K562 (cell line): ENCODE results near the gene KBTBD12. TPM values are rescaled to one million over a fixed set of nuclear protein-coding genes. Genes with fewer than 3 reads are reported as not detected.

Experiments used
- ATAC-seq: fragments of 200-7000 bp; cut with Tn5 transposase; 3 replicates; pipeline ENCODE4 v1.9.1; 2020; ENCODE audit warnings: moderate library complexity
- BruUV-seq: library from RNA; stranded (reverse); fragments of 400-500 nt; replicated peaks from 2 replicates; lab custom pipeline; 2021; lab: Mats Ljungman, UMichigan
- CTCF ChIA-PET: fragments of 300-600 bp; formaldehyde crosslinking; extraction: SDS; loops from one replicate; lab custom pipeline; 2021; ENCODE audit warnings: low intra/inter-chr PET ratio; lab: Yijun Ruan, JAX
- POLR2A ChIA-PET: fragments of 300-600, 350-650 bp; sonication (Branson Sonifier 250); formaldehyde crosslinking; extraction: SDS; loops from one replicate; lab custom pipeline; 2021; ENCODE audit warnings: antibody characterized with exemption, inconsistent platforms; lab: Yijun Ruan, JAX
- DNase-seq, 4 experiments: peaks; one replicate each; pipeline versions ENCODE4 v3.0.0 to v3.0.0-alpha.2; 2011 to 2018; ENCODE audit warnings: low spot score in 3 of 4, mixed read lengths in 3 of 4; ENCODE audit errors: extremely low read depth in 1 of 4
- FAIRE-seq: peaks from 2 replicates; lab custom pipeline; 2011; peaks lifted over from hg19 to GRCh38; lab: Jason Lieb, UNC
- H2AFZ ChIP-seq: 2 replicates; pipeline ENCODE4 v1.6.0; 2011; ENCODE audit warnings: low read depth, low read length, control low read depth, inconsistent platforms
- H3K27ac ChIP-seq: fragments of 200-600 bp; 3 replicates; pipeline ENCODE4 v1.8.0; 2011; ENCODE audit warnings: low read depth, mild to moderate bottlenecking, control low read depth, inconsistent platforms, low read length, moderate library complexity, mixed read lengths; ENCODE audit errors: extremely low read depth
- H3K27me3 ChIP-seq, 2 experiments: fragments of 300-600 bp in 1 of 2; 2 replicates in 1 of 2; 3 replicates in 1 of 2; pipeline versions ENCODE4 v1.6.0 to v1.8.0; 2011; ENCODE audit warnings: inconsistent platforms in 2 of 2, low read length in 2 of 2, mild to moderate bottlenecking in 1 of 2, mixed read lengths in 1 of 2, moderate library complexity in 1 of 2; ENCODE audit not compliant: control insufficient read depth in 2 of 2, insufficient read depth in 2 of 2
- H3K36me3 ChIP-seq: fragments of 300-600 bp; 3 replicates; pipeline ENCODE4 v1.8.0; 2011; ENCODE audit warnings: mild to moderate bottlenecking, low read length, inconsistent platforms; ENCODE audit not compliant: control insufficient read depth, insufficient read depth
- H3K4me1 ChIP-seq, 2 experiments: fragments of 200-600 bp in 1 of 2; replicated peaks in 1 of 2; 2 replicates in 1 of 2; 3 replicates in 1 of 2; pipeline versions ENCODE4 v1.5.1 to v1.8.0; 2011; ENCODE audit warnings: inconsistent platforms in 2 of 2, low read length in 2 of 2, mild to moderate bottlenecking in 1 of 2, mixed read lengths in 1 of 2, moderate library complexity in 1 of 2; ENCODE audit not compliant: control insufficient read depth in 2 of 2, insufficient read depth in 2 of 2
- H3K4me2 ChIP-seq: 2 replicates; pipeline ENCODE4 v1.6.1; 2011; ENCODE audit warnings: low read length, control low read depth, inconsistent platforms, mixed read lengths; ENCODE audit not compliant: insufficient read depth
- H3K4me3 ChIP-seq: fragments of 200-600 bp; sonication (generic), shearing (Covaris generic); 2 replicates; pipeline ENCODE4 v1.5.1; 2016; ENCODE audit warnings: control low read depth, inconsistent platforms
- H3K79me2 ChIP-seq: fragments of 200-600 bp; 3 replicates; pipeline ENCODE4 v1.8.0; 2011; ENCODE audit warnings: low read length, inconsistent platforms; ENCODE audit not compliant: control insufficient read depth, insufficient read depth
- H3K9ac ChIP-seq, 2 experiments: 2 replicates each; pipeline versions ENCODE4 v1.6.0 to v1.6.1; 2011; ENCODE audit warnings: low read depth in 2 of 2, low read length in 2 of 2, control low read depth in 1 of 2, inconsistent platforms in 1 of 2, mild to moderate bottlenecking in 1 of 2, mixed read lengths in 1 of 2; ENCODE audit not compliant: insufficient read depth in 1 of 2
- H3K9me1 ChIP-seq: one replicate; pipeline ENCODE4 v1.6.0; 2011; ENCODE audit warnings: inconsistent platforms, mild to moderate bottlenecking, low read length, moderate library complexity; ENCODE audit not compliant: control insufficient read depth, insufficient read depth
- H3K9me3 ChIP-seq: replicated peaks from 2 replicates; pipeline ENCODE4 v1.5.1; 2011; ENCODE audit warnings: low read depth, low read length, inconsistent platforms; ENCODE audit not compliant: control insufficient read depth, insufficient read depth
- H4K20me1 ChIP-seq: replicated peaks from 2 replicates; pipeline ENCODE4 v1.6.1; 2011; ENCODE audit warnings: low read length, inconsistent platforms, mixed read lengths; ENCODE audit not compliant: control insufficient read depth, insufficient read depth
- ILF3 ChIP-seq: fragments of 450-650 bp; IDR thresholded peaks from 2 replicates; pipeline ENCODE4 v1.6.1; 2018; ENCODE audit warnings: antibody characterized with exemption, mild to moderate bottlenecking, moderate library complexity, borderline replicate concordance
- JUND ChIP-seq, 2 experiments: IDR thresholded peaks; 2 replicates in 1 of 2; 3 replicates in 1 of 2; pipeline ENCODE4 v1.6.1; 2011; ENCODE audit warnings: borderline replicate concordance in 2 of 2, low read depth in 2 of 2, low read length in 2 of 2, improper control_type of control experiment in 1 of 2, missing biosample characterization in 1 of 2, missing genetic modification characterization in 1 of 2, missing genetic modification reagents in 1 of 2
- KHSRP ChIP-seq: fragments of 450-650 bp; IDR thresholded peaks from 2 replicates; pipeline ENCODE4 v1.6.1; 2017
- NBN ChIP-seq: fragments of 450-650 bp; IDR thresholded peaks from 2 replicates; pipeline ENCODE4 v1.6.1; 2016; ENCODE audit warnings: low read depth, mild to moderate bottlenecking
- NFIC ChIP-seq: fragments of 450-650 bp; IDR thresholded peaks from 2 replicates; pipeline ENCODE4 v1.6.1; 2017; ENCODE audit warnings: mild to moderate bottlenecking, inconsistent platforms
- SMAD4 ChIP-seq: fragments of 250-450 bp; sonication (Bioruptor Pico); conservative IDR thresholded peaks from 2 replicates; pipeline ENCODE4 v1.8.0; 2021; ENCODE audit warnings: inconsistent platforms, mild to moderate bottlenecking, moderate library complexity
- TEAD4 ChIP-seq, 2 experiments: sonication (generic) in 1 of 2; formaldehyde crosslinking in 1 of 2; IDR thresholded peaks; 2 replicates each; pipeline versions ENCODE4 v1.6.1 to v1.8.0; 2012 to 2022; ENCODE audit warnings: borderline replicate concordance in 1 of 2, inconsistent platforms in 1 of 2, low read length in 1 of 2, mild to moderate bottlenecking in 1 of 2, missing genetic modification reagents in 1 of 2
- ZNF764 ChIP-seq: fragments of 250-450 bp; sonication (Bioruptor Pico); IDR thresholded peaks from 2 replicates; pipeline ENCODE4 v1.4.0; 2020; ENCODE audit warnings: low read depth, mild to moderate bottlenecking, moderate library complexity
- WGBS: fragments of 100-300 bp; shearing (Covaris generic); methylation state at CpG from one replicate; pipeline ENCODE4 v1.1.6; 2016; ENCODE audit warnings: low coverage, mixed read lengths; ENCODE audit not compliant: insufficient coverage; ENCODE audit errors: missing lambda C conversion rate; 5-methylcytosine and 5-hydroxymethylcytosine counted together
- in situ Hi-C: fragments of 300-500 bp; cut with MboI; formaldehyde crosslinking; loops from 4 replicates; pipeline ENCODE4 v1.15.0; 2018; ENCODE audit warnings: inconsistent platforms, mixed read lengths
- intact Hi-C: fragments of 100-400 bp; cut with micrococcal nuclease; formaldehyde crosslinking; loops from 2 replicates; pipeline ENCODE4 v1.14.2; 2022
- polyA plus RNA-seq, 8 experiments: library from polyadenylated mRNA; depleted of rRNA in 4 of 8; stranded (reverse) in 5 of 8; unstranded in 3 of 8; fragments of >200 nt; fragmentation: Nextera tagmentation in 2 of 8; fragmentation: Illumina TruSeq in 1 of 8; extraction: Ambion mirVana in 2 of 8; extraction: Trizol in 1 of 8; gene quantifications; 2 replicates each; pipeline versions ENCODE4 v1.2.1 to v1.2.3, GENCODE V29; 2011 to 2014; ENCODE audit warnings: inconsistent platforms in 1 of 8, missing spikeins in 1 of 8
- total RNA-seq, 7 experiments: library from RNA; depleted of rRNA in 6 of 7; stranded (reverse); fragments of >200 nt in 6 of 7; fragmentation: Illumina TruSeq in 2 of 7; extraction: Trizol in 2 of 7; gene quantifications; 2 replicates each; pipeline versions ENCODE4 v1.2.1 to v1.2.3, GENCODE V29; 2011 to 2021; ENCODE audit warnings: low replicate concordance in 1 of 7
- TF ChIP-seq, protein P1 (sequence below): fragments of 450-650 bp; conservative IDR thresholded peaks from 2 replicates; pipeline ENCODE4 v1.6.1; 2016; ENCODE audit warnings: missing genetic modification characterization, low read depth, mild to moderate bottlenecking, missing compliant biosample characterization, moderate library complexity
- TF ChIP-seq, protein P2 (sequence below): fragments of 250-450 bp; sonication (Bioruptor Pico); IDR thresholded peaks from 2 replicates; pipeline ENCODE4 v1.4.0; 2020; ENCODE audit warnings: mild to moderate bottlenecking
- TF ChIP-seq, protein P3 (sequence below): fragments of 150-350 bp; IDR thresholded peaks from 2 replicates; pipeline ENCODE4 v1.6.1; 2014; ENCODE audit warnings: low read depth, mild to moderate bottlenecking, low read length, borderline replicate concordance
- TF ChIP-seq, protein P4 (sequence below): conservative IDR thresholded peaks from 2 replicates; pipeline ENCODE4 v1.6.1; 2011; ENCODE audit warnings: low read depth, mild to moderate bottlenecking, low read length; ENCODE audit not compliant: control insufficient read depth

The KBTBD12 gene
- total and polyA plus RNA-seq, 9 of the 15 experiments (the other 6 are each of a cell fraction or from before 2014, with no cell fraction given) = not detected

DNA sequence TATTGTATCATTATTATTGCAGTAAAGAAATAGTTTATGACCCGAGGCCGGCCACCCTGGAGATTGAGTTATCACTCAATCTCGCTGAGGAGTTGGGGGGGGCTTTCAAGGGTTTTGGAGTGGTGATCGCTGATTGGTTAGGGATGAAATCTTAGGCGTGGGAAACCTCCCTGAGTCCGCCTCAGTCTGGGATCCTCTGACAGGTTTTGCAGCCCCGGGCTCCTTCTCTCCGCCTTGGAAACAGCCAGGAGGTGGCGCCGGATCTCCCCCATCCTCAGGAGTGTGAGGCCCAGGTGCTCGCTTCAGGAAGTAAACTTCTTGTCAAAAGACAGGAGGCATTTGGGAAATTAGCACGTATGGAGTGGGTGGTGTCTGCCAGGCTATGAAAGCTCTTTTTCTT lies 96.1 kb downstream of the KBTBD12 start (continued):
- TF ChIP-seq, protein P1, sequence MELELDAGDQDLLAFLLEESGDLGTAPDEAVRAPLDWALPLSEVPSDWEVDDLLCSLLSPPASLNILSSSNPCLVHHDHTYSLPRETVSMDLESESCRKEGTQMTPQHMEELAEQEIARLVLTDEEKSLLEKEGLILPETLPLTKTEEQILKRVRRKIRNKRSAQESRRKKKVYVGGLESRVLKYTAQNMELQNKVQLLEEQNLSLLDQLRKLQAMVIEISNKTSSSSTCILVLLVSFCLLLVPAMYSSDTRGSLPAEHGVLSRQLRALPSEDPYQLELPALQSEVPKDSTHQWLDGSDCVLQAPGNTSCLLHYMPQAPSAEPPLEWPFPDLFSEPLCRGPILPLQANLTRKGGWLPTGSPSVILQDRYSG (tag) = no peak

DNA sequence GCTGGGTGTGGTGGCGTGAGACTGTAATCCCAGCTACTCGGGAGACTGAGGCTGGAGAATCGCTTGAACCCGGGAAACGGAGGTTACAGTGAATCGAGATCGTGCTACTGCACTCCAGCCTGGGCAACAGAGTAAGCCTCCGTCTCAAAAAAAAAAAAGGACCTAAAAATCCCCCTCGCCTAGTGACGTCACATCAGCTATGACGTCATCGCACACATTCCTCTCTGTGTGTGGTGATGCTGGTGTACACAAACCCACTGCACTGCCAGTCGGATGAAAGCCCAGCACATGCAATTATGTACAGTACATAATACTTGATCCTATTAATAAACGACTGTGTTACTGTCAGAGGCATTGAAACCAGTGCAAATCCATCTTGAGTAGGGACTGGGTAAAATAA lies 97.0 kb downstream of the KBTBD12 start:
- CTCF ChIA-PET = no interaction called here
- no peak for FAIRE-seq
- 46% methylated on average over 12 of the region's 14 CpGs for WGBS
- Histone ChIP-seq H2AFZ (no peak overlapping the region), H3K27me3 (peaks cover 0 to 6% of the 10 kb centered on the region in 2 experiments; a peak in 2 of 5 replicates), H3K9me3 (no peaks in the 10 kb centered on the region), H3K27ac (no peak overlapping the region), H3K4me1 (peaks cover 0 to 16% of the 10 kb centered on the region in 2 experiments; a peak in 2 of 5 replicates), H3K36me3 (no peaks in the 10 kb centered on the region), H3K9me1 (no peaks in the 10 kb centered on the region), H3K4me2 (no peak overlapping the region), H3K9ac (no peak overlapping the region), H3K4me3 (no peak overlapping the region), H4K20me1 (no peaks in the 10 kb centered on the region), H3K79me2 (no peaks in the 10 kb centered on the region)
- BruUV-seq = no TSS peak
- no peak for ATAC-seq
- intact Hi-C loops = no loop called here
- POLR2A ChIA-PET = no interaction called here
- DNase-seq = peak in 1 of 4 experiments; percentile 4
- in situ Hi-C loops = no loop called here
- TF ChIP-seq NBN (peak; percentile 48; the same call in 1 of the 2 replicates), TEAD4 (IDR thresholded peaks at IDR 0.05; ENCODE audit: low read length) (no peak), TEAD4 (CRISPR knock-in tag; IDR thresholded peaks at IDR 0.05; ENCODE audit: borderline replicate concordance) (no peak), SMAD4 (CRISPR knock-in tag) (no peak), KHSRP (peak; percentile 59; the same call in 1 of the 2 replicates), JUND (IDR thresholded peaks at IDR 0.05; ENCODE audit: borderline replicate concordance, low read depth, low read length) (peak; percentile 79), JUND (tag; IDR thresholded peaks at IDR 0.05; ENCODE audit: borderline replicate concordance, low read depth, low read length) (peak; percentile 49; the same call in 2 of the 3 replicates), ZNF764 (CRISPR knock-in tag) (no peak), ILF3 (no peak), NFIC (no peak)
- TF ChIP-seq, protein P2, sequence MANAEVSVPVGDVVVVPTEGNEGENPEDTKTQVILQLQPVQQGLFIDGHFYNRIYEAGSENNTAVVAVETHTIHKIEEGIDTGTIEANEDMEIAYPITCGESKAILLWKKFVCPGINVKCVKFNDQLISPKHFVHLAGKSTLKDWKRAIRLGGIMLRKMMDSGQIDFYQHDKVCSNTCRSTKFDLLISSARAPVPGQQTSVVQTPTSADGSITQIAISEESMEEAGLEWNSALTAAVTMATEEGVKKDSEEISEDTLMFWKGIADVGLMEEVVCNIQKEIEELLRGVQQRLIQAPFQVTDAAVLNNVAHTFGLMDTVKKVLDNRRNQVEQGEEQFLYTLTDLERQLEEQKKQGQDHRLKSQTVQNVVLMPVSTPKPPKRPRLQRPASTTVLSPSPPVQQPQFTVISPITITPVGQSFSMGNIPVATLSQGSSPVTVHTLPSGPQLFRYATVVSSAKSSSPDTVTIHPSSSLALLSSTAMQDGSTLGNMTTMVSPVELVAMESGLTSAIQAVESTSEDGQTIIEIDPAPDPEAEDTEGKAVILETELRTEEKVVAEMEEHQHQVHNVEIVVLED (CRISPR knock-in tag) = no peak
- TF ChIP-seq, protein P3, sequence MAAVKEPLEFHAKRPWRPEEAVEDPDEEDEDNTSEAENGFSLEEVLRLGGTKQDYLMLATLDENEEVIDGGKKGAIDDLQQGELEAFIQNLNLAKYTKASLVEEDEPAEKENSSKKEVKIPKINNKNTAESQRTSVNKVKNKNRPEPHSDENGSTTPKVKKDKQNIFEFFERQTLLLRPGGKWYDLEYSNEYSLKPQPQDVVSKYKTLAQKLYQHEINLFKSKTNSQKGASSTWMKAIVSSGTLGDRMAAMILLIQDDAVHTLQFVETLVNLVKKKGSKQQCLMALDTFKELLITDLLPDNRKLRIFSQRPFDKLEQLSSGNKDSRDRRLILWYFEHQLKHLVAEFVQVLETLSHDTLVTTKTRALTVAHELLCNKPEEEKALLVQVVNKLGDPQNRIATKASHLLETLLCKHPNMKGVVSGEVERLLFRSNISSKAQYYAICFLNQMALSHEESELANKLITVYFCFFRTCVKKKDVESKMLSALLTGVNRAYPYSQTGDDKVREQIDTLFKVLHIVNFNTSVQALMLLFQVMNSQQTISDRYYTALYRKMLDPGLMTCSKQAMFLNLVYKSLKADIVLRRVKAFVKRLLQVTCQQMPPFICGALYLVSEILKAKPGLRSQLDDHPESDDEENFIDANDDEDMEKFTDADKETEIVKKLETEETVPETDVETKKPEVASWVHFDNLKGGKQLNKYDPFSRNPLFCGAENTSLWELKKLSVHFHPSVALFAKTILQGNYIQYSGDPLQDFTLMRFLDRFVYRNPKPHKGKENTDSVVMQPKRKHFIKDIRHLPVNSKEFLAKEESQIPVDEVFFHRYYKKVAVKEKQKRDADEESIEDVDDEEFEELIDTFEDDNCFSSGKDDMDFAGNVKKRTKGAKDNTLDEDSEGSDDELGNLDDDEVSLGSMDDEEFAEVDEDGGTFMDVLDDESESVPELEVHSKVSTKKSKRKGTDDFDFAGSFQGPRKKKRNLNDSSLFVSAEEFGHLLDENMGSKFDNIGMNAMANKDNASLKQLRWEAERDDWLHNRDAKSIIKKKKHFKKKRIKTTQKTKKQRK = no peak
- TF ChIP-seq, protein P4, sequence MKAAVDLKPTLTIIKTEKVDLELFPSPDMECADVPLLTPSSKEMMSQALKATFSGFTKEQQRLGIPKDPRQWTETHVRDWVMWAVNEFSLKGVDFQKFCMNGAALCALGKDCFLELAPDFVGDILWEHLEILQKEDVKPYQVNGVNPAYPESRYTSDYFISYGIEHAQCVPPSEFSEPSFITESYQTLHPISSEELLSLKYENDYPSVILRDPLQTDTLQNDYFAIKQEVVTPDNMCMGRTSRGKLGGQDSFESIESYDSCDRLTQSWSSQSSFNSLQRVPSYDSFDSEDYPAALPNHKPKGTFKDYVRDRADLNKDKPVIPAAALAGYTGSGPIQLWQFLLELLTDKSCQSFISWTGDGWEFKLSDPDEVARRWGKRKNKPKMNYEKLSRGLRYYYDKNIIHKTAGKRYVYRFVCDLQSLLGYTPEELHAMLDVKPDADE = no peak
